Breast epithelium (tissue), 4 donors: ENCODE measurements around the gene JPH2. TPM values are rescaled to one million over a fixed set of nuclear protein-coding genes. Genes with fewer than 3 reads are reported as not detected.
"Not testable (repeated sequence)": the region's sequence is repeated elsewhere in the genome, so short reads cannot be mapped to it uniquely, and the experiment has no call there.

Experiments used
- DNase-seq, 2 donors: peaks; one replicate each; pipeline ENCODE4 v3.0.0-alpha.2; 2019; ENCODE audit warnings: low spot score in 2 of 2
- H3K27ac ChIP-seq, 2 donors: fragments of 200-600 bp; sonication (generic) in 1 of 2; one replicate each; pipeline ENCODE4 v1.5.1; 2016 to 2019; ENCODE audit warnings: mild to moderate bottlenecking in 1 of 2
- H3K27me3 ChIP-seq, 2 donors: fragments of 200-600 bp; sonication (generic) in 1 of 2; one replicate each; pipeline versions ENCODE4 v1.5.1 to v1.6.0; 2017 to 2019; ENCODE audit warnings: control low read depth in 1 of 2, mild to moderate bottlenecking in 1 of 2
- H3K36me3 ChIP-seq: fragments of 200-600 bp; one replicate; pipeline ENCODE4 v1.5.1; 2019
- H3K4me1 ChIP-seq, 2 donors: fragments of 200-600 bp; sonication (generic); one replicate each; pipeline ENCODE4 v1.5.1; 2016 to 2019; ENCODE audit warnings: control low read depth in 1 of 2
- H3K4me3 ChIP-seq, 3 donors: fragments of 200-600 bp; sonication (generic); 1 replicate in 2 of 3; 2 replicates in 1 of 3; pipeline ENCODE4 v1.5.1; 2016 to 2019; ENCODE audit warnings: mild to moderate bottlenecking in 3 of 3, moderate library complexity in 2 of 3
- H3K9me3 ChIP-seq, 2 donors: fragments of 200-600 bp; sonication (generic) in 1 of 2; one replicate each; pipeline ENCODE4 v1.5.1; 2016 to 2019; ENCODE audit warnings: control low read depth in 1 of 2
- CTCF ChIP-seq, 3 donors: fragments of 450-650 bp; IDR thresholded peaks; one replicate each; pipeline ENCODE4 v1.5.1; 2016 to 2017; ENCODE audit warnings: antibody characterized with exemption in 3 of 3, mild to moderate bottlenecking in 3 of 3, moderate library complexity in 3 of 3
- POLR2A ChIP-seq: fragments of 450-650 bp; IDR thresholded peaks from one replicate; pipeline ENCODE4 v1.6.1; 2016; ENCODE audit warnings: antibody characterized with exemption, mild to moderate bottlenecking, moderate library complexity
- POLR2AphosphoS5 ChIP-seq, 3 donors: sonication (generic); formaldehyde crosslinking; IDR thresholded peaks; one replicate each; pipeline ENCODE4 v1.6.1; 2017; ENCODE audit warnings: antibody characterized with exemption in 3 of 3
- intact Hi-C: fragments of 100-400 bp; cut with DNase I; formaldehyde crosslinking; loops from one replicate; pipeline ENCODE4 v1.15.1; 2023; ENCODE audit warnings: low total_unique reads
- total RNA-seq, 3 donors: library from RNA; depleted of rRNA; stranded (reverse); fragments of >200 nt; gene quantifications; one replicate each; pipeline ENCODE4 v1.1.0, GENCODE V29; 2016

The JPH2 gene
- total RNA-seq, 3 donors from 2014 or later: 9.3 to 16.4 (median 16.2) TPM

DNA sequence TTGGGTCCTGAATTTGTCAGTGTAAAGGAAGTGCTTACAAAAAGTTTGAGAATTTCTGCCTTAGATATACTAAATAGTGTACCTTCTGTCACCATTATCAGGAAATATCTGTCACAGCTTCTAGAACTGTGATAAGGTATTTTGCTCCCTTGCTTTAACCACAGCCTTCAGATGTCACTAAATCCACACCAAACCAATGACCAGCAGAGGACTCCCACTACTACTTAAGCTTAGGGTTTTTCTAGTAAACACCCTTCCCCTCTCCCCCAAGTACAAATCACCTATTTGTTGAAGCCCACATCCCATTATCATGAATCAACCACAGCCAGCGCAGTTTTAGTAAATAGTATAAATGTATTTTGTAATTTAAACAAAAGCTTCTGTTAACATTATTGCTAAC is 8.6 kb upstream of the JPH2 start:
- no peak for DNase-seq
- Histone ChIP-seq H3K27ac (no peak overlapping the region), H3K4me1 (no peaks in the 10 kb centered on the region), H3K9me3 (no peaks in the 10 kb centered on the region), H3K27me3 (no peaks in the 10 kb centered on the region), H3K4me3 (no peak overlapping the region), H3K36me3 (no peaks in the 10 kb centered on the region)
- TF ChIP-seq POLR2A (no peak), CTCF (IDR thresholded peaks at IDR 0.05) (no peak)
- intact Hi-C loops: no loop called here

- no peak for DNase-seq
- TF ChIP-seq POLR2A (no peak), POLR2AphosphoS5 (IDR thresholded peaks at IDR 0.05) (no peak), CTCF (IDR thresholded peaks at IDR 0.05) (no peak)
- no peaks in the 10 kb centered on the region for H3K36me3 ChIP-seq
- H3K27me3 ChIP-seq: no peaks in the 10 kb centered on the region
- H3K9me3 ChIP-seq: no peaks in the 10 kb centered on the region
- intact Hi-C loops: no loop called here
- no peak overlapping the region for H3K27ac ChIP-seq
- peaks cover 0 to 2% of the 10 kb centered on the region in 2 donors for H3K4me1 ChIP-seq
- H3K4me3 ChIP-seq: no peak overlapping the region
These were observed 6.8 kb upstream of the JPH2 start for GRCh38 chr20:44193801-44194200.

DNA sequence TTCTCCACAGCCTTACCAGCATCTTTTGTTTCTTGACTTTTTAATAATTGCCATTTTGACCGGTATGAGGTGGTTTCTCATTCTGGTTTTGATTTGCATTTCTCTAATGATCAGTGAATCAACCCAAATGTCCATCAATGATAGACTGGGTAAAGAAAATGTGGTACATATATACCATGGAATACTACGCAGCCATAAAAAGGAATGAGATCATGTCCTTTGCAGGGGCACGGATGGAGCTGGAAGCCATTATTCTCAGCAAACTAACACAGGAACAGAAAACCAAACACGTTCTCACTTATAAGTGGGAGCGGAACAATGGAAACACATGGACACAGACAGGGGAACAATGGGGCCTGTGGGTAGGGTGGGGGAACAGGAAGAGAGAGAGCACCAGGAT is 4.7 kb upstream of the JPH2 start:
- H3K4me3 ChIP-seq, H3K27me3 ChIP-seq, DNase-seq, H3K36me3 ChIP-seq, H3K9me3 ChIP-seq, intact Hi-C loops, H3K27ac ChIP-seq, H3K4me1 ChIP-seq: not testable (repeated sequence)

DNA sequence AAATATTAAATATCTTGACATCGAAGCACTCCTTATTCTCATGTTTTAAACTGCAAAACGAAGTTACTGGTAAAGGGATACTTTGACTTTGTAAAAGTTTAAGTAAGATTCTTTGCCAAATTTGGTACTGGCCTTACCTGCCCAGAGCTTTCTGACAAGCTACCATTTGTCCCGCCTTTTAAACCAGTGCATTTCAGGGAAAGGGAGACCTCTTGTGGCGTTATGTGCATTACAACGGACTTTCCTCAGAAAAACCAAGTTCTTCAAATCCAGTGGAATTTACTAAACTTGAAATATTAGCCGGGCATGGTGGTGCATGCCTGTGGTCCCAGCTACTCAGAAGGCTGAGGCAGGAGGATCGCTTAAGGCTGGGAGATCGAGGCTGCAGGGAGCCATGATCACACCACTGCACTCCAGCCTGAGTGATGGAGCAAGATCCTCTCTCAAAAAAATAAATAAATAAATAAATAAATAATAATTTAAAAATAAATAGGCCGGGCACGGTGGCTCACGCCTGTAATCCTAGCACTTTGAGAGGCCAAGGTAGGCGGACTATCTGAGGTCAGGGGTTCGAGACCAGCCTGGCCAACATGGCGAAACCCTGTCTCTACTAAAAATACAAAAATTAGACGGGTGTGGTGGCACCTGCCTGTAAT is 3.3 kb upstream of the JPH2 start:
- intact Hi-C loops, H3K27me3 ChIP-seq, H3K27ac ChIP-seq, H3K9me3 ChIP-seq, H3K4me1 ChIP-seq, H3K4me3 ChIP-seq, H3K36me3 ChIP-seq: not testable (repeated sequence)
- peak; percentile 62 to 85 (median 76) for TF ChIP-seq CTCF (IDR thresholded peaks at IDR 0.05)
- DNase-seq: peak in 1 of 2 donors; percentile 55

DNA sequence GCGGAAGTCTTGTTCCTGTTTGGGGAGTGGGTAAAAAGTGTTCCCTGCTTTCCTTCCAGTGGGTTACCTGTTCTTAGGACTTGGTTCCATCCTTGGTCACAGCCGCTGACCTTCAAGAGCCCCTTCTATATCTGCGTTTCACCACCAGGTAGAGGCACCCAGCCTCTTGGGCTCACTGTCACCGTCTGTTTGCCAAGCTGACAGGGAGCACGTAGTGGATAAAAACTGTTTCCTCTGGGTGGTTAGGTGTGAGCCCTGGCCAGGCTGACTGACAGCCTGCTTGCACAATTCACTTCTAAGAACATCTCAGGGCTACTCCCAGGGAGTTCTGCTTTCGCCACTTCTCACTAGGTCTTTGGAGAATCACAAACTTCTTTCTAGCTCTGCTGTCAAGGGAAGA is 1.8 kb upstream of the JPH2 start:
- intact Hi-C loops: loop anchor here (5.0 kb wide), 1 partner anchor 66 kb away; no protein-coding TSS in a partner anchor
- TF ChIP-seq POLR2A (no peak), CTCF (IDR thresholded peaks at IDR 0.05) (no peak), POLR2AphosphoS5 (IDR thresholded peaks at IDR 0.05) (no peak)
- no peaks in the 10 kb centered on the region for H3K9me3 ChIP-seq
- H3K4me1 ChIP-seq: peaks cover 3 to 8% of the 10 kb centered on the region in 2 donors
- H3K4me3 ChIP-seq: no peak overlapping the region
- H3K27ac ChIP-seq: peak overlapping the region; percentile 85 to 88
- no peaks in the 10 kb centered on the region for H3K36me3 ChIP-seq
- peaks cover 0 to 3% of the 10 kb centered on the region in 2 donors for H3K27me3 ChIP-seq
- DNase-seq: no peak
